ENCODE results near the gene RAD51D.

DNA sequence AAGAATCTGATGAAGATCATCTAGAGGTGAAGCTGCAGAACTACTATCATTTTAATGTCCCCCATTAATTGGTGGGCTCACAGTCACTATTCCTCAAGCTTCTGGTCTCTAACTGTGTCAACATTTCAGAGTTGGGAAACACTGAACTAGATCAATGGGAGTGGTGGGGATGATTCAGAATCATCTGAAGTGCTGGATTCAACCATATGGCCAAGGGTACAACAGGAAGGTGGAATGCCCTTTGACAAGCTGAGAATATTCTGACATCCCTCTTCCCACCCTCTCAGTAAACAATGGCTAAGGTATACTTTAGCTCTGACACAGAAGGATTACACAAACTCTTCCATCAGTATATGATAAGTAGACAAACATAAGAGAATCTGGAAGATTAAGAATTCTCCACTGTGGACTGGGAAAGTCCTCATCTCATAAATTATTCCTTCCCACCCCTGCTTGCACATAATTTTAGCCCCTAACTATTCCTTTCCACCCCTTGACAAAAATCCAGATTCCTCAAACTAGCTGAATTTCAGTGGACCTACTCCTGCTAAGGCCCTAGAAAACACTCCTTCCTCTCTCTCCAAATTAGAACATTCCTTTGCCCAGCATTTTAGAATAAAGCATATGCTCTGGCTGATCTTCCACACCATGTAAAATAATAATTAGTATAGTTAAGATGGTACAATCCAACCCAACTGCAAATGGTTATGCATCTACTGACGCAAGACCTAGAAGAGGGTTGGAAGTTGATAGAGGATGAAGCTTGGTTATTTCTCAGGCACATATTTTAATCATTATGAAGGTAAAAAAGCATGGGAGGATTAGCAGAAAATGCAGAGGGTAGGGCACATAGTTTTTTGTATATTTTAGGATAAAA lies 39.9 kb downstream of the RAD51D start:
- TF ChIP-seq, protein P1, sequence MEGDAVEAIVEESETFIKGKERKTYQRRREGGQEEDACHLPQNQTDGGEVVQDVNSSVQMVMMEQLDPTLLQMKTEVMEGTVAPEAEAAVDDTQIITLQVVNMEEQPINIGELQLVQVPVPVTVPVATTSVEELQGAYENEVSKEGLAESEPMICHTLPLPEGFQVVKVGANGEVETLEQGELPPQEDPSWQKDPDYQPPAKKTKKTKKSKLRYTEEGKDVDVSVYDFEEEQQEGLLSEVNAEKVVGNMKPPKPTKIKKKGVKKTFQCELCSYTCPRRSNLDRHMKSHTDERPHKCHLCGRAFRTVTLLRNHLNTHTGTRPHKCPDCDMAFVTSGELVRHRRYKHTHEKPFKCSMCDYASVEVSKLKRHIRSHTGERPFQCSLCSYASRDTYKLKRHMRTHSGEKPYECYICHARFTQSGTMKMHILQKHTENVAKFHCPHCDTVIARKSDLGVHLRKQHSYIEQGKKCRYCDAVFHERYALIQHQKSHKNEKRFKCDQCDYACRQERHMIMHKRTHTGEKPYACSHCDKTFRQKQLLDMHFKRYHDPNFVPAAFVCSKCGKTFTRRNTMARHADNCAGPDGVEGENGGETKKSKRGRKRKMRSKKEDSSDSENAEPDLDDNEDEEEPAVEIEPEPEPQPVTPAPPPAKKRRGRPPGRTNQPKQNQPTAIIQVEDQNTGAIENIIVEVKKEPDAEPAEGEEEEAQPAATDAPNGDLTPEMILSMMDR (IDR thresholded peaks at IDR 0.05): no peak
- TF ChIP-seq POLR2A (IDR thresholded peaks at IDR 0.05): no peak

All from heart left ventricle (tissue), 13 donors.